ENCODE measurements around the gene PANX1.

PANX1 gene

GRCh38 chr11:94133752-94134151 is 5.1 kb downstream of the PANX1 start:
- H3K4me3 ChIP-seq (ENCODE audit: low read length): no peak overlapping the region
- DNase-seq (ENCODE audit: low read depth): no peak
- no peak for TF ChIP-seq CTCF (IDR thresholded peaks at IDR 0.05; ENCODE audit: insufficient read depth, low read depth, low read length, missing control alignments)

- TF ChIP-seq CTCF (IDR thresholded peaks at IDR 0.05; ENCODE audit: insufficient read depth, low read depth, low read length, missing control alignments): no peak
- DNase-seq (ENCODE audit: low read depth): peak; percentile 92
- H3K4me3 ChIP-seq (ENCODE audit: low read length): no peak overlapping the region
Measured at GRCh38 chr11:94134651-94135512, 6.2 kb downstream of the PANX1 start.

GRCh38 chr11:94139416-94139815 is 10.8 kb downstream of the PANX1 start:
- no peak for DNase-seq (ENCODE audit: low read depth)
- H3K4me3 ChIP-seq (ENCODE audit: low read length): no peak overlapping the region
- TF ChIP-seq CTCF (IDR thresholded peaks at IDR 0.05; ENCODE audit: insufficient read depth, low read depth, low read length, missing control alignments): no peak

- peak; percentile 32 for DNase-seq (ENCODE audit: low read depth)
- H3K4me3 ChIP-seq (ENCODE audit: low read length): no peak overlapping the region
- no peak for TF ChIP-seq CTCF (IDR thresholded peaks at IDR 0.05; ENCODE audit: insufficient read depth, low read depth, low read length, missing control alignments)
Measured at GRCh38 chr11:94140154-94140655, 11.6 kb downstream of the PANX1 start.

GRCh38 chr11:94141511-94142307 is 13.1 kb downstream of the PANX1 start:
- peak; percentile 45 for DNase-seq (ENCODE audit: low read depth)
- H3K4me3 ChIP-seq (ENCODE audit: low read length): no peak overlapping the region
- TF ChIP-seq CTCF (IDR thresholded peaks at IDR 0.05; ENCODE audit: insufficient read depth, low read depth, low read length, missing control alignments): no peak

DNA sequence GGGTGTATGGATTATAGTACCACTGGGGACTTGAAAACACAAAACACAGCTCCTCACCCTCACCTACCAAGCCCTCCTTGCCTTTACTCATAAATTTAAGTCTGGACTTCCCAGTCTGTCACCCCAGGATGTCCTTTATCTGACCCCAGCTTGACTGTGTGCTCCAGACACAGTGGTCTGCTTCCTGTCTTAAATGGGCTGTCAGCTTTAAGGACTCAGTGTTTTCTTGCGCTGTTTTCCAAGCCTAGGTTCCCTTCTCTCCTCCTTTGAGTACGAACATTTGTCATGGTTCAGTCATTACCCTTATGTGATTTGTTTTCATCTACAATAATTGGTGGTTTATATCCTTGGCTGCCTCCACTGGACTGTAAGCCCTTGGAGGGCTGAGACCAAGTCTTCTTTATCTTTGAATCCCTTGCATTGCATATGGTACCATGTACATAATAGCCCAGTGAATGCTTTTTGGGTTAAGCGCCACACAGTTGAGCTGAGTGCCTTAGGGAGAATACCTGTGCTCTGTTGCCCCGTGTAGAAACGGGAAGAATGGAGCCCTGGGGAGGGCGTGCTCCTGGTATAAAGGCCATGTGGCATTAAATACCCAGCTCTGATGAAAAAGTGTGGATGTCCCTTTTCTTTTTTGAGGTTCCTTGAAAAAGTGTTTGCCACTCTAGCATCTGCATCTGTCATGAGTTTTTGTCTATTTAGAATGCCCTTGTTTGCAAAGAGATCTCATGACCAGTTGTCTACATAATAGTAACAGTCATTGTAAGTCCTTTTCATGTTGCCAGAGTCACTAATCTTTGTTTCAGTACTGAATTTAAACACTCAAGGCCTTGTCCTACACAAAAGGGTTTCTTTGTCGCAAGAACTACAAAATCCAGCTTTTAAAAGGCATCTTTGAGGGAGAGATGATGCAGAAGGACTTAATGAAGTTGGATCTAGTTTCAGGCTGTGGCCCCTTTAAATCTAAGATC is 14.0 kb downstream of the PANX1 start:
- no peak overlapping the region for H3K4me3 ChIP-seq (ENCODE audit: low read length)
- no peak for DNase-seq (ENCODE audit: low read depth)

More for the DNA sequence above, 14.0 kb downstream of the PANX1 start:
- TF ChIP-seq CTCF (IDR thresholded peaks at IDR 0.05; ENCODE audit: insufficient read depth, low read depth, low read length, missing control alignments): no peak
